ENCODE measurements around the gene IL10RB.

DNA sequence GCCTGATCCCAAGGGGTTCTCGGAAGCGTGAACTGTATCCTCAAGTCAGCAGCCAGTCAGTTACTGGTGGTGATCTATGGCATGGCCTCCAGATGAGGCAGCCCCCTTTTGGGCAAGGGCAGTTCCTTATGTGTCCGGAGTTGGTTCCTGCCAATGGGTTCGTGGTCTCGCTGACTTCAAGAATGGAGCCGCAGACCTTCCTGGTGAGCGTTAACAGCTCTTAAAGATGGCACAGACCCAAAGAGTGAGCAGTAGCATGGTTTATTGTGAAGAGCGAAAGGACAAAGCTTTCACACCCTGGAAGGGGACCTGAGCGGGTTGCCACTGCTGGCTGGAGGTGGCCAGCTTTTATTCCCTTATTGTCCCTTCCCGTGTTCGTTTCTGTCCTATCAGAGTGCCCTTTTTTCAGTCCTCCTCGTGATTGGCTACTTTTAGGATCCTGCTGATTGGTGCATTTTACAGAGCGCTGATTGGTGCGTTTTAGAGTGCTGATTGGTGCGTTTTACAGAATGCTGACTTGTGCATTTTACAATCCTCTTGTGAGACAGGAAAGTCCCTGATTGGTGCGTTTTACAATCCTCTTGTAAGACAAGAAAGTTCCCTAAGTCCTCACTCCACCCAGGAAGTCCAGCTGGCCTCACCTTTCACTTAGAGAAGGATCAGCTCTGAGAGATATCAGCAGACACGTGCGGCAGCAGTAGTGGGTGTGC lies 8.9 kb upstream of the IL10RB start:
- TF ChIP-seq, protein P1, sequence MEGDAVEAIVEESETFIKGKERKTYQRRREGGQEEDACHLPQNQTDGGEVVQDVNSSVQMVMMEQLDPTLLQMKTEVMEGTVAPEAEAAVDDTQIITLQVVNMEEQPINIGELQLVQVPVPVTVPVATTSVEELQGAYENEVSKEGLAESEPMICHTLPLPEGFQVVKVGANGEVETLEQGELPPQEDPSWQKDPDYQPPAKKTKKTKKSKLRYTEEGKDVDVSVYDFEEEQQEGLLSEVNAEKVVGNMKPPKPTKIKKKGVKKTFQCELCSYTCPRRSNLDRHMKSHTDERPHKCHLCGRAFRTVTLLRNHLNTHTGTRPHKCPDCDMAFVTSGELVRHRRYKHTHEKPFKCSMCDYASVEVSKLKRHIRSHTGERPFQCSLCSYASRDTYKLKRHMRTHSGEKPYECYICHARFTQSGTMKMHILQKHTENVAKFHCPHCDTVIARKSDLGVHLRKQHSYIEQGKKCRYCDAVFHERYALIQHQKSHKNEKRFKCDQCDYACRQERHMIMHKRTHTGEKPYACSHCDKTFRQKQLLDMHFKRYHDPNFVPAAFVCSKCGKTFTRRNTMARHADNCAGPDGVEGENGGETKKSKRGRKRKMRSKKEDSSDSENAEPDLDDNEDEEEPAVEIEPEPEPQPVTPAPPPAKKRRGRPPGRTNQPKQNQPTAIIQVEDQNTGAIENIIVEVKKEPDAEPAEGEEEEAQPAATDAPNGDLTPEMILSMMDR (IDR thresholded peaks at IDR 0.05; ENCODE audit: low read depth, low read length) = no peak
- no peak for TF ChIP-seq EZH2phosphoT487 (IDR thresholded peaks at IDR 0.05; ENCODE audit: low read depth)

Data from OCI-LY3 (cell line).